ENCODE results near the gene CBFA2T3. TPM values are rescaled to one million over a fixed set of nuclear protein-coding genes. Genes with fewer than 3 reads are reported as not detected.

Gene CBFA2T3
- total and polyA plus RNA-seq, 2 of the 8 experiments (the other 6 are each of a cell fraction or from before 2014, with no cell fraction given) = 0.51 to 1.3 TPM

GRCh38 chr16:88931373-88931900 is 45.6 kb downstream of the CBFA2T3 start:
- Histone ChIP-seq H3K9ac (replicated peaks in 1 of 4; ENCODE audit: extremely low read depth in 1 of 4, low read depth in 3 of 4, low read length in 3 of 4) (no peak overlapping the region), H3K36me3 (ENCODE audit: control insufficient read depth in 2 of 4, insufficient read depth in 4 of 4, low read length in 3 of 4) (no peaks in the 10 kb centered on the region), H3K4me3 (ENCODE audit: extremely low read depth in 1 of 4, insufficient read depth in 2 of 4, low read depth in 3 of 4, low read length in 4 of 4) (no peak overlapping the region), H3K79me2 (ENCODE audit: control insufficient read depth in 1 of 2, insufficient read depth in 2 of 2, low read length in 2 of 2) (no peaks in the 10 kb centered on the region), H4K5ac (ENCODE audit: insufficient read length, low read depth, low read length) (no peak overlapping the region), H2AK5ac (ENCODE audit: low read depth, low read length) (no peak overlapping the region), H4K8ac (ENCODE audit: extremely low read depth, insufficient read depth, low read length) (peak overlapping the region; percentile 51; the same call in 1 of the 2 replicates), H2BK120ac (replicated peaks; ENCODE audit: low read depth, low read length) (no peak overlapping the region), H3K27me3 (replicated peaks in 1 of 4; ENCODE audit: control insufficient read depth in 3 of 4, extremely low read depth in 1 of 4, insufficient read depth in 3 of 4, low read length in 3 of 4) (no peaks in the 10 kb centered on the region), H3K14ac (ENCODE audit: insufficient read length) (no peak overlapping the region), H2AFZ (ENCODE audit: low read length) (no peak overlapping the region), H3K79me1 (ENCODE audit: low read depth, low read length) (no peaks in the 10 kb centered on the region), H2BK15ac (ENCODE audit: low read length) (no peak overlapping the region), H3K23me2 (ENCODE audit: low read depth, low read length) (no peaks in the 10 kb centered on the region), H2BK20ac (ENCODE audit: low read length) (no peak overlapping the region), H3K4me2 (ENCODE audit: insufficient read depth in 1 of 2, low read depth in 2 of 2, low read length in 2 of 2) (no peak overlapping the region), H3K27ac (ENCODE audit: low read depth, low read length) (no peak overlapping the region), H3K4ac (replicated peaks; ENCODE audit: insufficient read length, low read depth, low read length) (no peak overlapping the region), H2BK5ac (ENCODE audit: low read depth, low read length) (no peak overlapping the region), H2BK12ac (ENCODE audit: low read depth, low read length) (no peak overlapping the region), H3K56ac (replicated peaks; ENCODE audit: insufficient read length, low read depth, low read length) (no peak overlapping the region), H3K9me3 (ENCODE audit: insufficient read depth in 2 of 2, low read depth in 1 of 2, low read length in 1 of 2) (no peaks in the 10 kb centered on the region), H3K18ac (ENCODE audit: extremely low read depth, low read length) (no peak overlapping the region), H4K20me1 (replicated peaks in 1 of 2; ENCODE audit: control insufficient read depth in 1 of 2, insufficient read depth in 2 of 2, low read length in 2 of 2) (peaks cover 0 to 2% of the 10 kb centered on the region in 2 experiments), H3K23ac (ENCODE audit: insufficient read length) (no peak overlapping the region), H3K4me1 (replicated peaks in 1 of 4; ENCODE audit: control insufficient read depth in 3 of 4, insufficient read depth in 4 of 4, low read length in 3 of 4) (peaks cover 0 to 5% (median 1%) of the 10 kb centered on the region in 4 experiments; a peak in 2 of 7 replicates), H4K91ac (replicated peaks; ENCODE audit: insufficient read length, low read length) (no peak overlapping the region)
- no peak for DNase-seq (ENCODE audit: low read depth in 1 of 2, low spot score in 2 of 2)
- no peak for FAIRE-seq
- 82% methylated on average over 20 of the region's 20 CpGs; no CpG with 5 or more reads in 1 of the 2 experiments for whole genome bisulfite sequencing, 2 experiments (ENCODE audit: extremely low coverage in 1 of 2, insufficient coverage in 1 of 2, insufficient read length in 1 of 2, insufficient replicate concordance in 2 of 2, low coverage in 1 of 2, low lambda C conversion rate in 2 of 2, missing lambda C conversion rate in 1 of 2)
- ChIA-PET CTCF (ENCODE audit: partially characterized antibody) (interaction anchor here (0.6 to 1.4 kb wide), 3 partner anchors 194 to 236 kb away, joined by 3 to 4 read pairs (median 3); no protein-coding TSS in a partner anchor), POLR2A (ENCODE audit: partially characterized antibody) (interaction anchor here (0.7 to 1.1 kb wide), 3 partner anchors 10 to 121 kb away, joined by 3 read pairs; no protein-coding TSS in a partner anchor)
- no peak for TF ChIP-seq TBP (IDR thresholded peaks at IDR 0.05; ENCODE audit: low read depth, low read length)
- no peak for TF ChIP-seq CREB1 (IDR thresholded peaks at IDR 0.05)
- no peak for TF ChIP-seq NRF1 (IDR thresholded peaks at IDR 0.05; ENCODE audit: low read depth, low read length)
- no peak for TF ChIP-seq ATF3 (IDR thresholded peaks at IDR 0.05; ENCODE audit: insufficient read depth, low read depth, low read length)
- no peak for TF ChIP-seq TEAD4 (IDR thresholded peaks at IDR 0.05; ENCODE audit: low read depth, low read length)
- TF ChIP-seq JUN (IDR thresholded peaks at IDR 0.05; ENCODE audit: low read depth, low read length) = no peak
- no peak for TF ChIP-seq SIN3A (conservative IDR thresholded peaks at IDR 0.05 in 1 of 2, IDR thresholded peaks at IDR 0.05 in 1 of 2; ENCODE audit: low read depth in 1 of 2, low read length in 2 of 2)
- TF ChIP-seq SRF (IDR thresholded peaks at IDR 0.05; ENCODE audit: low read depth, low read length) = no peak
- no peak for TF ChIP-seq TAF7 (optimal IDR thresholded peaks at IDR 0.05; ENCODE audit: borderline replicate concordance, low read depth, low read length)
- no peak for TF ChIP-seq SP2 (IDR thresholded peaks at IDR 0.05; ENCODE audit: low read length)
- TF ChIP-seq POLR2AphosphoS5 (IDR thresholded peaks at IDR 0.05; ENCODE audit: low read depth, low read length) = no peak
